HepG2 (cell line): ENCODE results near the gene SPRED2. TPM values are rescaled to one million over a fixed set of nuclear protein-coding genes. Genes with fewer than 3 reads are reported as not detected.

Source experiments
- ATAD3A ChIP-seq: sonication (generic); formaldehyde crosslinking; IDR thresholded peaks from 2 replicates; pipeline ENCODE4 v1.4.0; 2020; ENCODE audit warnings: missing genetic modification reagents
- DZIP1 ChIP-seq: sonication (generic); formaldehyde crosslinking; IDR thresholded peaks from 2 replicates; pipeline ENCODE4 v1.5.0; 2020; ENCODE audit warnings: mild to moderate bottlenecking, missing genetic modification reagents
- ETV5 ChIP-seq: IDR thresholded peaks from 2 replicates; pipeline ENCODE4 v1.6.1; 2018; ENCODE audit warnings: missing biosample characterization, missing genetic modification reagents, inconsistent platforms, borderline replicate concordance
- HMGXB4 ChIP-seq, 2 experiments: sonication (generic) in 1 of 2; formaldehyde crosslinking in 1 of 2; IDR thresholded peaks; 2 replicates each; pipeline versions ENCODE4 v1.4.0 to v1.6.1; 2018 to 2020; ENCODE audit warnings: missing genetic modification reagents in 2 of 2, borderline replicate concordance in 1 of 2, low read depth in 1 of 2, mild to moderate bottlenecking in 1 of 2, missing biosample characterization in 1 of 2
- MTF2 ChIP-seq: sonication (generic); formaldehyde crosslinking; IDR thresholded peaks from 2 replicates; pipeline ENCODE4 v1.5.0; 2020; ENCODE audit warnings: missing genetic modification reagents, borderline replicate concordance
- NFE2L2 ChIP-seq: fragments of 150-350 bp; IDR thresholded peaks from 2 replicates; pipeline ENCODE4 v1.6.1; 2014; ENCODE audit warnings: low read length
- NFRKB ChIP-seq: fragments of 450-650 bp; IDR thresholded peaks from 2 replicates; pipeline ENCODE4 v1.6.1; 2017
- RBM22 ChIP-seq: fragments of 200-400 bp; formaldehyde crosslinking; optimal IDR thresholded peaks from 2 replicates; pipeline ENCODE3; 2017; ENCODE audit warnings: mild to moderate bottlenecking, low read length, moderate library complexity
- TERF1 ChIP-seq: sonication (generic); formaldehyde crosslinking; IDR thresholded peaks from 2 replicates; pipeline ENCODE4 v1.8.0; 2022; ENCODE audit warnings: mild to moderate bottlenecking, missing genetic modification reagents, moderate library complexity
- ZBTB10 ChIP-seq: sonication (generic); formaldehyde crosslinking; IDR thresholded peaks from 2 replicates; pipeline ENCODE4 v1.4.0; 2020; ENCODE audit warnings: missing genetic modification reagents, borderline replicate concordance
- ZC3H4 ChIP-seq: sonication (generic); formaldehyde crosslinking; IDR thresholded peaks from 2 replicates; pipeline ENCODE4 v1.4.0; 2020; ENCODE audit warnings: missing genetic modification reagents, borderline replicate concordance
- ZFP90 ChIP-seq: sonication (generic); formaldehyde crosslinking; IDR thresholded peaks from 2 replicates; pipeline ENCODE4 v1.8.0; 2022; ENCODE audit warnings: missing genetic modification reagents, mild to moderate bottlenecking, inconsistent platforms, borderline replicate concordance
- ZKSCAN1 ChIP-seq: fragments of 150-350 bp; IDR thresholded peaks from 2 replicates; pipeline ENCODE4 v1.6.1; 2014; ENCODE audit warnings: low read length
- ZNF10 ChIP-seq: sonication (generic); formaldehyde crosslinking; IDR thresholded peaks from 2 replicates; pipeline ENCODE4 v1.4.0; 2020; ENCODE audit warnings: mild to moderate bottlenecking, low read depth, missing genetic modification reagents, borderline replicate concordance
- ZNF160 ChIP-seq: sonication (generic); formaldehyde crosslinking; IDR thresholded peaks from 2 replicates; pipeline ENCODE4 v1.8.0; 2022; ENCODE audit warnings: mild to moderate bottlenecking, inconsistent platforms, missing genetic modification reagents
- ZNF230 ChIP-seq: sonication (generic); formaldehyde crosslinking; IDR thresholded peaks from 2 replicates; pipeline ENCODE4 v1.4.0; 2020; ENCODE audit warnings: mild to moderate bottlenecking, missing genetic modification reagents
- ZNF44 ChIP-seq: sonication (generic); formaldehyde crosslinking; IDR thresholded peaks from 2 replicates; pipeline ENCODE4 v1.5.1; 2020; ENCODE audit warnings: mild to moderate bottlenecking, missing genetic modification reagents
- ZNF614 ChIP-seq: IDR thresholded peaks from 2 replicates; pipeline ENCODE4 v1.6.1; 2018; ENCODE audit warnings: missing biosample characterization, missing genetic modification reagents, inconsistent platforms, borderline replicate concordance
- ZNF788 ChIP-seq: sonication (generic); formaldehyde crosslinking; IDR thresholded peaks from 2 replicates; pipeline ENCODE4 v1.5.0; 2020; ENCODE audit warnings: mild to moderate bottlenecking, missing genetic modification reagents, borderline replicate concordance
- ZSCAN31 ChIP-seq: sonication (generic); formaldehyde crosslinking; IDR thresholded peaks from 2 replicates; pipeline ENCODE4 v1.5.0; 2020; ENCODE audit warnings: low read depth, mild to moderate bottlenecking, missing genetic modification reagents
- polyA plus RNA-seq, 8 experiments: library from polyadenylated mRNA; depleted of rRNA in 3 of 8; stranded (reverse) in 7 of 8; unstranded in 1 of 8; fragments of >200 nt; fragmentation: Illumina TruSeq in 4 of 8; extraction: Trizol in 4 of 8; gene quantifications; 2 replicates each; pipeline versions ENCODE4 v1.2.1 to v1.2.3, GENCODE V29; 2011 to 2016; ENCODE audit warnings: low read depth in 4 of 8, missing spikeins in 1 of 8, mixed read lengths in 1 of 8; ENCODE audit not compliant: insufficient read depth in 1 of 8
- total RNA-seq, 5 experiments: library from RNA; depleted of rRNA; stranded (reverse); fragments of >200 nt; fragmentation: Illumina TruSeq; extraction: Trizol; gene quantifications; 2 replicates each; pipeline ENCODE4 v1.2.3, GENCODE V29; 2016; ENCODE audit warnings: low read depth in 1 of 5

Gene SPRED2
- total and polyA plus RNA-seq, 2 of the 13 experiments (the other 11 are each of a cell fraction or from before 2014, with no cell fraction given) = 13.0 to 37.0 TPM

- TF ChIP-seq ZC3H4 (CRISPR knock-in tag) (no peak; the same call in 1 of the 2 replicates), ETV5 (CRISPR knock-in tag) (peak; percentile 98), ZNF10 (no peak), DZIP1 (CRISPR knock-in tag) (no peak), ZNF230 (0 out of 2 replicates have a peak, but pooled peaks have one; percentile 37), MTF2 (CRISPR knock-in tag) (no peak), ZBTB10 (peak; percentile 72), ZNF44 (CRISPR knock-in tag) (peak; percentile 66; the same call in 1 of the 2 replicates), ZFP90 (CRISPR knock-in tag) (peak; percentile 47; the same call in 1 of the 2 replicates), HMGXB4 (CRISPR knock-in tag; IDR thresholded peaks at IDR 0.05; ENCODE audit: borderline replicate concordance in 1 of 2, low read depth in 1 of 2) (peak; percentile 21 to 85; a peak in 3 of 4 replicates), ZNF614 (CRISPR knock-in tag) (peak; percentile 31; the same call in 1 of the 2 replicates), ZSCAN31 (peak; percentile 82; the same call in 1 of the 2 replicates), ATAD3A (no peak), ZNF160 (CRISPR knock-in tag) (no peak), RBM22 (peak; percentile 80), NFRKB (no peak), ZNF788 (CRISPR knock-in tag) (peak; percentile 81), NFE2L2 (no peak), ZKSCAN1 (no peak), TERF1 (CRISPR knock-in tag) (no peak)
These were observed 3.9 kb upstream of the SPRED2 start (continued) for GRCh38 chr2:65436169-65436823.
